ENCODE data around the gene EIF2B4. TPM values are rescaled to one million over a fixed set of nuclear protein-coding genes. Genes with fewer than 3 reads are reported as not detected.

EIF2B4 gene
- total RNA-seq, 1 experiment from 2014 or later, result 30.6 TPM

DNA sequence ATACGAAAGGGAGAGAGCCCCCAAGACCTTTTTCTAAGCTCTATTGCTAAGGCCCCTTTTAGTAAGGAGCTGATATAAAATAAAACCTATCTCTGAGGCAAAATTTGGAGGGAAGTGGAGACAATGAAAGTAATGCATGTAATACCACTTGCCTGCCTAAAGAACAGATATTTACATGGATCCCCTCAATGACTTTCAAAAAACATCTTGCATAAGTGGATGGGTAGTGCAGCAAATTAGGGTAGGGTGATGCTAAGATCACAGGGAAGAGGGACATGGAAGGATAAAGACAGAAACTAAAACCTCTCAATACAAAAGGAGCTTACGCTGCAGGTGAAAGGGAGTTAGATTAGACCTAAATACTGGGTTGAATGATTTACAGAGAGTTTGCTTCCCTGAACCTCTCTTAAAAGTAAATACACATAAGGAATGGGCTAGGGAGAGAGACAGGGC is 9.3 kb upstream of the EIF2B4 start:
- Histone ChIP-seq H3K79me2 (ENCODE audit: low read length) (no peaks in the 10 kb centered on the region), H4K20me1 (ENCODE audit: insufficient read depth, low read depth, low read length) (no peaks in the 10 kb centered on the region), H3K9me2 (replicated peaks; ENCODE audit: insufficient read depth, low read length) (no peaks in the 10 kb centered on the region), H3K9ac (ENCODE audit: low read length) (peak overlapping the region; percentile 80), H3K36me3 (ENCODE audit: insufficient read depth, low read length) (peaks cover 22% of the 10 kb centered on the region; the same call in 1 of the 2 replicates), H3K4me2 (ENCODE audit: low read depth, low read length, poor library complexity, severe bottlenecking) (peak overlapping the region; percentile 66), H3K27me3 (ENCODE audit: low read length) (no peaks in the 10 kb centered on the region), H3K4me3 (ENCODE audit: low read length) (peak overlapping the region; percentile 75; the same call in 1 of the 2 replicates), H3K4me1 (ENCODE audit: low read length) (peaks cover 20% of the 10 kb centered on the region), H2AFZ (ENCODE audit: low read length) (no peak overlapping the region), H3K9me3 (ENCODE audit: low read length) (no peaks in the 10 kb centered on the region), H3K27ac (ENCODE audit: low read length) (peak overlapping the region; percentile 26)
- DNase-seq, result no peak

DNA sequence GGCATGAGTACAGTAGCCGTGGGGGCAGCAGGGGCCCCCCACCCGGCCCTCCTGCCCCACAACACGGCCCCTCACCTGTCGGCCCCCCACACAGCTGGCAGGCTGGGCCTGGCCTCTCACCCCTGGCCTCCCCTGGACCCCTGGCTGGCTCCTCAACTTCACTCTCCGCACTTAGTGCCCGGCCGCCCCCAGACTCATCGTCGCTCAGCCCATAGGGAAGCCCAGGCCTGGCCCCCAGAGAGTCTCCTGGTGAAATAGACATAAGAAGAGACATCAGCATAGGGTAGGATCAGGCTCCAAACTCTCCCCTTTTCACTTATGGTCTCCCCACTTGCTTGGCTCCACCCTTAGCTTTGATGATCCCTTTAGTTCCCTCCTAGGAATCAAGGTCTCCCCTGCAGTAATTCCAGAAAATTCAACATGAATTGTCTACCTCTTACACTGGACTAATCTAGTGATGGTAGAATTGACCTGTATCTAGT is 8.7 kb upstream of the EIF2B4 start:
- Histone ChIP-seq H3K4me3 (ENCODE audit: low read length) (no peak overlapping the region), H3K9me3 (ENCODE audit: low read length) (no peaks in the 10 kb centered on the region), H3K9me2 (replicated peaks; ENCODE audit: insufficient read depth, low read length) (no peaks in the 10 kb centered on the region), H4K20me1 (ENCODE audit: insufficient read depth, low read depth, low read length) (no peaks in the 10 kb centered on the region), H3K9ac (ENCODE audit: low read length) (peak overlapping the region; percentile 80; the same call in 1 of the 2 replicates), H3K27ac (ENCODE audit: low read length) (no peak overlapping the region), H3K27me3 (ENCODE audit: low read length) (no peaks in the 10 kb centered on the region), H3K4me2 (ENCODE audit: low read depth, low read length, poor library complexity, severe bottlenecking) (peak overlapping the region; percentile 66), H3K4me1 (ENCODE audit: low read length) (peaks cover 20% of the 10 kb centered on the region), H3K79me2 (ENCODE audit: low read length) (peaks cover under 1% of the 10 kb centered on the region; the same call in 1 of the 2 replicates), H3K36me3 (ENCODE audit: insufficient read depth, low read length) (peaks cover 26% of the 10 kb centered on the region), H2AFZ (ENCODE audit: low read length) (no peak overlapping the region)
- no peak for DNase-seq

DNA sequence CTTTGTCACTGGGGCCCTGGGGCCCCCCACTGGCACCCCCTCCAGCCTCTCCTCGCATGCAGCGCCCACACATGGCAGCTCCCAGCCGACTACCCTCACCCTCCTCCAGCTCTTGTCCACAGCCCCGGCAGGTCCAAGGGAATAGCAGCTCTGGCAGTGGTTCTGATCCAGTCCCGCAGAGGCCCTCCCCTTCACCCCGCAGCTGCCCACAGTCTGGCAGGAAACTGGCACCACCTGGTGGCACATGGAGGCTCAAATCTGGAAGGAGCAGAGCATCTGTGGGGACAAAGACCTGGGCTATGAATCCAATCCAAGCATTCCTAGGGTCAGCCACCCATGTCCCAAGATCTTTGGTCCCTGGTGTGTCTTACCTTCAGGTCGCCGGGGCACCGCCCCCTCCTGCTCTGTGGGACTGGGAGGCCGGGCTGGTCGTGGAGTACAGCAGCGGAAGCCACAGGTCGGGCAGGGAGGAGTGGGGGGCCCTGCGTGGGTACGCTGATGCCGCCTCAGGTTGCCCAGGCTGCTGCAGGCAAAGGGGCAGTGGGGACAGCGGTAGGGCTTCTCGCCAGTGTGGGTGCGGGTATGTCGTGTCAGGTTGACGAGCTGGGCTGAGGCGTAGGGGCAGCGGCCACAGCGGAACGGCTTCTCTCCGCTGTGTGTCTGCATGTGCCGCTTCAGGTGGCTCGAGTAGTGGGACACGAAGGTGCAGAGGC is 8.1 kb upstream of the EIF2B4 start:
- H3K4me1 ChIP-seq (ENCODE audit: low read length), result peaks cover 20% of the 10 kb centered on the region
- no peak for DNase-seq
- no peak overlapping the region for H3K4me3 ChIP-seq (ENCODE audit: low read length)
- no peaks in the 10 kb centered on the region for H3K9me2 ChIP-seq (replicated peaks; ENCODE audit: insufficient read depth, low read length)
- H3K4me2 ChIP-seq (ENCODE audit: low read depth, low read length, poor library complexity, severe bottlenecking), result no peak overlapping the region
- no peaks in the 10 kb centered on the region for H3K9me3 ChIP-seq (ENCODE audit: low read length)
- H3K36me3 ChIP-seq (ENCODE audit: insufficient read depth, low read length), result peaks cover 24% of the 10 kb centered on the region
- H4K20me1 ChIP-seq (ENCODE audit: insufficient read depth, low read depth, low read length), result no peaks in the 10 kb centered on the region
- no peaks in the 10 kb centered on the region for H3K27me3 ChIP-seq (ENCODE audit: low read length)
- peaks cover 4% of the 10 kb centered on the region; the same call in 1 of the 2 replicates for H3K79me2 ChIP-seq (ENCODE audit: low read length)
- H3K27ac ChIP-seq (ENCODE audit: low read length), result no peak overlapping the region
- no peak overlapping the region for H2AFZ ChIP-seq (ENCODE audit: low read length)
- H3K9ac ChIP-seq (ENCODE audit: low read length), result no peak overlapping the region

DNA sequence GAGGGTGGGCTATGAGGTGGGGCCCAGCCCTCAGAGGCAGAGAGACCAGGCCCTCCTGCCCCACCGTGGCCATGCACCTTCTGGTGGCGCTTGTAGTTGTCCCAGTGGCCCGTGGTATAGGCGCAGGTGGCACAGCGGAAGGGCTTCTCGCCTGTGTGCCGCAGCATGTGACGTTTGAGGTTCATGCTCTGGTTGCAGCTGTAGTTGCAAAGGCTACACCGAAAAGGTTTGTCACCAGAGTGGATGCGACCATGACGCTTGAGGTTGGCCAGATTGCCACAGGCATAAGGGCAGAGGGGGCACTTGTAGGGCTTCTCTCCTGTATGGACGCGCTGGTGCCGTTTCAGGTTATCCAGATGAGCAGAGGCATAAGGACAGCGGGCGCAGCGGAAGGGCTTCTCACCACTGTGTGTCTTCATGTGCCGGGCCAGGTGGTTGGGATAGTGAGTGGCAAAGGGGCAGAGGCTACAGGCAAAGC is 7.5 kb upstream of the EIF2B4 start:
- Histone ChIP-seq H3K79me2 (ENCODE audit: low read length) (peaks cover 9% of the 10 kb centered on the region), H3K9me3 (ENCODE audit: low read length) (no peaks in the 10 kb centered on the region), H3K9me2 (replicated peaks; ENCODE audit: insufficient read depth, low read length) (no peaks in the 10 kb centered on the region), H3K4me2 (ENCODE audit: low read depth, low read length, poor library complexity, severe bottlenecking) (no peak overlapping the region), H3K4me1 (ENCODE audit: low read length) (peaks cover 23% of the 10 kb centered on the region), H3K27me3 (ENCODE audit: low read length) (no peaks in the 10 kb centered on the region), H3K27ac (ENCODE audit: low read length) (no peak overlapping the region), H3K36me3 (ENCODE audit: insufficient read depth, low read length) (peaks cover 28% of the 10 kb centered on the region), H3K4me3 (ENCODE audit: low read length) (no peak overlapping the region), H2AFZ (ENCODE audit: low read length) (no peak overlapping the region), H3K9ac (ENCODE audit: low read length) (no peak overlapping the region), H4K20me1 (ENCODE audit: insufficient read depth, low read depth, low read length) (no peaks in the 10 kb centered on the region)
- no peak for DNase-seq

DNA sequence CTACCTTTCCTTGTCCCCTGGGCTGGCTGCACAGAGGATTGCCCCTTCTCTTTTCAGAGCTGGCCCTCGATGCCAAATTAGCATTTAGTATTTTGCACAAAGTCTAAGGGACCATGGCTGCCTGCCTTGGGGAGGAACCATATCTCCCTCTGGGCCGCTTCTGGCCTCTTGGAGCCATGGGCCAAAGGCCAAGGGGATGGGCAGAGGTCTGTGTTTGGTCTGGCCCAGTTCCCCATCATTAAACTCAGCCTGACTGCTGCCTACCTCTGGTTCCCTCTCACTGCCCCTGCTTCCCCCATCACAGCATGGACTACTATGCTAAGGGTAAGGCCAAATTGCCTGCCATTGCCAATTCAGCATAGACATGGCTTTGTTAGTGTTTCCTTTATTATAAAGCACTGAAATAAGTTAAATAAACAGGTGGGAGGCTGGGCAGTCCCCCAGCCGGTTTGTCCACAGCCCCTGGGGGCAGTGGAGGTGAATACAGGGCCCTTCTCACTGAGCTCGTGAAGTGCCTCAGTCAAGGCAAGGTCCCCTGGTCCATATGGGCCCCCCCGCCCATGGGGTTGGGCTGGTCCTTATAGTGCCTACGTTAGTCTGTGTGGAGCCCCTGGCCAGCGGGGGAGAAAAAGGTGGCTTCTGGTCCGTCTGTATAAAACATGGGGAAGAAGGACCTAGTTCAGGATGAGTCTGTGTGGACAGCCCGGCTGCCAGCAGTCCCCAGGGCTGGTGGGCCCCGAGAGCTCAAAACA is 6.9 kb upstream of the EIF2B4 start:
- peaks cover 29% of the 10 kb centered on the region for H3K4me1 ChIP-seq (ENCODE audit: low read length)
- H3K36me3 ChIP-seq (ENCODE audit: insufficient read depth, low read length), result peaks cover 26% of the 10 kb centered on the region
- H3K9ac ChIP-seq (ENCODE audit: low read length), result no peak overlapping the region
- H3K4me3 ChIP-seq (ENCODE audit: low read length), result no peak overlapping the region
- H2AFZ ChIP-seq (ENCODE audit: low read length), result no peak overlapping the region
- no peaks in the 10 kb centered on the region for H3K27me3 ChIP-seq (ENCODE audit: low read length)
- no peaks in the 10 kb centered on the region for H4K20me1 ChIP-seq (ENCODE audit: insufficient read depth, low read depth, low read length)
- no peak overlapping the region for H3K4me2 ChIP-seq (ENCODE audit: low read depth, low read length, poor library complexity, severe bottlenecking)
- DNase-seq, result no peak
- no peak overlapping the region for H3K27ac ChIP-seq (ENCODE audit: low read length)
- H3K9me3 ChIP-seq (ENCODE audit: low read length), result no peaks in the 10 kb centered on the region
- no peaks in the 10 kb centered on the region for H3K9me2 ChIP-seq (replicated peaks; ENCODE audit: insufficient read depth, low read length)
- H3K79me2 ChIP-seq (ENCODE audit: low read length), result peaks cover 15% of the 10 kb centered on the region

DNA sequence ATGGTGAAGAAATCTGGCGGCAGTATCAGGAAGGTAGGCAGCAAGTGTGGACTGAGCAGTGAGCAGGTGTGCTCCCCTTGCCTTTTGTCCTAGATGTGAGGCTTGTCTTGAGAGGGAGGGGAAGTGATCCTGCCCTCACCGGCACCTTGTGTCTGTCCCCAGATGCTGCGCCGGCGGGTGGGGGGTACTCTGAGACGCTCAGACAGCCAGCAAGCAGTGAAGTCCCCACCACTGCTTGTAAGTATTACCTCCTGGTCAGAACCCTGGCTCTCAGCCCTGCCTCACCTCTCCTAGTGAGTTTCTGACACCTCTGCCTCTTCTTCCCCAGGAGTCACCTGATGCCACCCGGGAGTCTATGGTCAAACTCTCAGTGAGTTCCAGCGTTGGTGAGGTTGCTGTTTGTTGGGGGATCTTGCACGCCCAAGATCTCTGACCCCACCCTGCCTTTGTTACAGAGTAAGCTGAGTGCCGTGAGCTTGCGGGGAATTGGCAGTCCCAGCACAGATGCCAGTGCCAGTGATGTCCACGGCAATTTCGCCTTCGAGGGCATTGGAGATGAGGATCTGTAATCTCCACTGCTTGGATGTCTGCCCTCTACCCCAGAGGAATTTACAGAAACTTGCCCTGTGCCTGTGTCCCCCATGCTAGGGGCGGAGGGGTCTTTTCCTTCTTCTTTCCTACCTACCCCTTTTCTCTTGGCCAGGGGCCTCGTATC is 6.2 kb upstream of the EIF2B4 start:
- Histone ChIP-seq H3K9ac (ENCODE audit: low read length) (no peak overlapping the region), H3K27ac (ENCODE audit: low read length) (no peak overlapping the region), H3K4me2 (ENCODE audit: low read depth, low read length, poor library complexity, severe bottlenecking) (no peak overlapping the region), H3K27me3 (ENCODE audit: low read length) (no peaks in the 10 kb centered on the region), H3K4me1 (ENCODE audit: low read length) (peaks cover 36% of the 10 kb centered on the region), H3K9me3 (ENCODE audit: low read length) (no peaks in the 10 kb centered on the region), H3K79me2 (ENCODE audit: low read length) (peaks cover 23% of the 10 kb centered on the region), H2AFZ (ENCODE audit: low read length) (no peak overlapping the region), H3K9me2 (replicated peaks; ENCODE audit: insufficient read depth, low read length) (no peaks in the 10 kb centered on the region), H3K36me3 (ENCODE audit: insufficient read depth, low read length) (peaks cover 26% of the 10 kb centered on the region), H3K4me3 (ENCODE audit: low read length) (no peak overlapping the region), H4K20me1 (ENCODE audit: insufficient read depth, low read depth, low read length) (no peaks in the 10 kb centered on the region)
- DNase-seq, result no peak

DNA sequence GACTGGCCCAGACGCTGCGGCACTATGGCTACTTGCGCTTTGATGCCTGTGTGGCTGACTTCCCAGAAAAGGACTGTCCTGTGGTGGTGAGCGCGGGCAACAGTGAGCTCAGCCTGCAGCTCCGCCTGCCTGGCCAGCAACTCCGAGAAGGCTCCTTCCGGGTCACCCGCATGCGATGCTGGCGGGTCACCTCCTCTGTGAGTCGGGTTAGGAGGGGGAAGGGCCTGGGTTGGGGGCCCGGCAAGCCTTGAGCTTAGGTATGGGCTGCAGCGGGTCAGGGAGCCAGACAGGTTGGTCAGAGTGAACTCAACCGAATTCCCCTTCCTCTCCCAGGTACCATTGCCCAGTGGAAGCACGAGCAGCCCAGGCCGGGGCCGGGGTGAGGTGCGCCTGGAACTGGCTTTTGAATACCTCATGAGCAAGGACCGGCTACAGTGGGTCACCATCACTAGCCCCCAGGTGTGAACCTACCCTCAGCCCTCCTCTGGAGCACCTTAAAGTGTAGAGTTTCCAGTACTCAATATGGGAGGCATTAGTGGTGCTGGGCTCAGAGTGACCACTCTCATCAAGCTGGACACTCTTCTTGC is 5.5 kb upstream of the EIF2B4 start:
- Histone ChIP-seq H3K4me1 (ENCODE audit: low read length) (peaks cover 32% of the 10 kb centered on the region), H4K20me1 (ENCODE audit: insufficient read depth, low read depth, low read length) (no peaks in the 10 kb centered on the region), H3K9me2 (replicated peaks; ENCODE audit: insufficient read depth, low read length) (no peaks in the 10 kb centered on the region), H2AFZ (ENCODE audit: low read length) (no peak overlapping the region), H3K27me3 (ENCODE audit: low read length) (no peaks in the 10 kb centered on the region), H3K4me3 (ENCODE audit: low read length) (no peak overlapping the region), H3K4me2 (ENCODE audit: low read depth, low read length, poor library complexity, severe bottlenecking) (no peak overlapping the region), H3K9ac (ENCODE audit: low read length) (no peak overlapping the region), H3K27ac (ENCODE audit: low read length) (no peak overlapping the region), H3K79me2 (ENCODE audit: low read length) (peaks cover 30% of the 10 kb centered on the region), H3K36me3 (ENCODE audit: insufficient read depth, low read length) (peaks cover 26% of the 10 kb centered on the region), H3K9me3 (ENCODE audit: low read length) (no peaks in the 10 kb centered on the region)
- DNase-seq, result no peak
